ENCODE results near the gene TAF1A. TPM values are rescaled to one million over a fixed set of nuclear protein-coding genes. Genes with fewer than 3 reads are reported as not detected.

Gene TAF1A
- total and polyA plus RNA-seq, 4 donors, result 1.1 to 5.2 (median 2.9) TPM

- WGBS, result 2% methylated on average over 37 of the region's 37 CpGs
- H3K27me3 ChIP-seq (ENCODE audit: control insufficient read depth in 4 of 4, insufficient read depth in 4 of 4, low read length in 3 of 4), result no peaks in the 10 kb centered on the region
- H3K4me3 ChIP-seq (ENCODE audit: low read depth in 1 of 3, low read length in 3 of 3), result peak overlapping the region; percentile 44 to 79 (median 73)
- peaks cover 0 to 7% (median 3%) of the 10 kb centered on the region in 4 donors for H3K36me3 ChIP-seq (ENCODE audit: control insufficient read depth in 4 of 4, insufficient read depth in 3 of 4, low read depth in 1 of 4, low read length in 3 of 4)
- no peaks in the 10 kb centered on the region for H3K9me3 ChIP-seq (ENCODE audit: control insufficient read depth in 4 of 4, low read length in 3 of 4)
- H3K27ac ChIP-seq (ENCODE audit: low read depth in 1 of 2, low read length in 2 of 2), result peak overlapping the region; percentile 81 to 87
- DNase-seq (ENCODE audit: low spot score), result peak; percentile 87
- H3K9ac ChIP-seq (ENCODE audit: low read depth in 1 of 2, low read length in 2 of 2), result peak overlapping the region; percentile 50 to 70
- peaks cover 0 to 38% (median 21%) of the 10 kb centered on the region in 4 donors for H3K4me1 ChIP-seq (ENCODE audit: control insufficient read depth in 4 of 4, insufficient read depth in 4 of 4, low read length in 3 of 4)
- TF ChIP-seq TAF1 (conservative IDR thresholded peaks at IDR 0.05), result no peak
- no peak for TF ChIP-seq FOXA1 (IDR thresholded peaks at IDR 0.05)
- TF ChIP-seq HNF4A (conservative IDR thresholded peaks at IDR 0.05), result peak in 1 of 2 donors; percentile 13
- TF ChIP-seq FOXA2 (IDR thresholded peaks at IDR 0.05), result no peak
- no peak for TF ChIP-seq GABPA (IDR thresholded peaks at IDR 0.05 in 1 of 2, conservative IDR thresholded peaks at IDR 0.05 in 1 of 2)
- TF ChIP-seq YY1 (IDR thresholded peaks at IDR 0.05), result peak; percentile 23
- TF ChIP-seq EGR1 (IDR thresholded peaks at IDR 0.05; ENCODE audit: low read depth in 2 of 2), result peak in 1 of 2 donors; percentile 18
- peak in 1 of 2 donors; percentile 39 for TF ChIP-seq RXRA (IDR thresholded peaks at IDR 0.05)
- TF ChIP-seq REST (IDR thresholded peaks at IDR 0.05), result peak; percentile 44
- peak; percentile 34 for TF ChIP-seq MAX (IDR thresholded peaks at IDR 0.05)
- TF ChIP-seq CTCF (IDR thresholded peaks at IDR 0.05; ENCODE audit: low read depth, low read length, missing input control), result no peak
- peak; percentile 10 for TF ChIP-seq ZBTB33 (IDR thresholded peaks at IDR 0.05)
- no peak for TF ChIP-seq ATF3 (IDR thresholded peaks at IDR 0.05)
- TF ChIP-seq NR2F2 (IDR thresholded peaks at IDR 0.05), result no peak
- TF ChIP-seq SP1 (IDR thresholded peaks at IDR 0.05), result peak; percentile 54
Measured at GRCh38 chr1:222617367-222617951, 27.7 kb upstream of the TAF1A start.
